Heart right ventricle (tissue), 16 donors: ENCODE results near the gene OLFM3. TPM values are rescaled to one million over a fixed set of nuclear protein-coding genes. Genes with fewer than 3 reads are reported as not detected.

Source experiments
- ATAC-seq, 8 donors: fragments of 200-7000 bp; cut with Tn5 transposase; one replicate each; pipeline ENCODE4 v1.9.1; 2020; ENCODE audit warnings: mild to moderate bottlenecking in 8 of 8, moderate library complexity in 8 of 8, moderate number of reproducible peaks in 1 of 8
- DNase-seq, 2 donors: peaks; one replicate each; pipeline ENCODE4 v3.0.0-alpha.2; 2020
- H3K27ac ChIP-seq, 10 donors: fragments of 200-600 bp; sonication (generic) in 2 of 10; one replicate each; pipeline versions ENCODE4 v1.5.0 to v1.8.0; 2020 to 2022; ENCODE audit warnings: mild to moderate bottlenecking in 3 of 10
- H3K27me3 ChIP-seq, 7 donors: fragments of 200-600 bp; one replicate each; pipeline ENCODE4 v1.8.0; 2021 to 2022; ENCODE audit warnings: mild to moderate bottlenecking in 2 of 7
- H3K36me3 ChIP-seq, 9 donors: fragments of 200-600 bp; sonication (generic) in 1 of 9; one replicate each; pipeline versions ENCODE4 v1.5.0 to v1.8.0; 2020 to 2022; ENCODE audit warnings: mild to moderate bottlenecking in 2 of 9
- H3K4me1 ChIP-seq, 9 donors: fragments of 200-600 bp; sonication (generic) in 1 of 9; one replicate each; pipeline versions ENCODE4 v1.5.0 to v1.8.0; 2020 to 2022; ENCODE audit warnings: mild to moderate bottlenecking in 4 of 9
- H3K4me3 ChIP-seq, 10 donors: fragments of 200-600 bp; sonication (generic) in 2 of 10; one replicate each; pipeline versions ENCODE4 v1.5.0 to v1.8.0; 2020 to 2022; ENCODE audit warnings: mild to moderate bottlenecking in 7 of 10, moderate library complexity in 2 of 10
- H3K9me3 ChIP-seq, 11 donors: fragments of 200-600 bp in 10 of 11; sonication (generic) in 2 of 11; one replicate each; pipeline versions ENCODE4 v1.5.0 to v1.8.0; 2013 to 2022; ENCODE audit warnings: mild to moderate bottlenecking in 2 of 11, control low read depth in 1 of 11, moderate library complexity in 1 of 11
- WGBS, 2 donors: extraction: QIAGEN DNeasy Blood & Tissue Kit; methylation state at CpG; one replicate each; pipeline ENCODE4 v1.1.7; 2013; ENCODE audit warnings: inconsistent platforms in 1 of 2; 5-methylcytosine and 5-hydroxymethylcytosine counted together
- intact Hi-C, 10 donors: fragments of 100-400 bp; cut with DNase I; formaldehyde crosslinking; loops; one replicate each; pipeline versions ENCODE4 v1.11.1 to v1.14.2; 2022
- polyA plus RNA-seq, 2 donors: library from polyadenylated mRNA; stranded (reverse); fragments of 200-250 nt; gene quantifications; one replicate each; pipeline ENCODE4 v1.2.3, GENCODE V29; 2013
- total RNA-seq, 10 donors: library from RNA; stranded (reverse); fragmentation: NEBNext Ultra II Directional in 3 of 10; extraction: Animal tissue kit (Norgen Biotek cat#: 25700) in 3 of 10; gene quantifications; one replicate each; pipeline versions ENCODE4 v1.2.1 to v1.2.4, GENCODE V29; 2021 to 2023
- TF ChIP-seq, protein P1 (sequence below), 9 donors: fragments of 200-600 bp; sonication (generic) in 2 of 9; IDR thresholded peaks; one replicate each; pipeline versions ENCODE4 v1.5.0 to v1.8.0; 2021 to 2022; ENCODE audit warnings: antibody characterized with exemption in 9 of 9, mild to moderate bottlenecking in 5 of 9, moderate library complexity in 1 of 9
- donor health status: Arrhythmogenic right ventricular cardiomyopathy.
- donor health status: ischemic (EF 13 %, LVEDD 7.1; RV severe dilation, severe dysfunction).
- donor health status: healthy with polysubstance abuse.
- donor health status: DM: no; HTN: yes; CAD: no.
- donor health status: DM: no; HTN: no; CAD: no.
- donor health status: ischemic (EF 25% LVEDD 6.9; RV normal size, moderate dysfunction).
- donor health status: ischemic (EF 25% LVEDD 5.7; RV mildly dilated, moderate dysfunction).
- donor health status: healthy.
- donor health status: DM: yes; HTN: yes; CAD: no.
- donor health status: Ischemic cardiomyopathy.
- donor health status: ischemic (EF 35%, LVEDD 5.7; RV mildly dilated, moderate dysfunction).
- donor health status: nonischemic (EF 11% LVEDD 7.7; RV severe dilation, severe dysfunction).
- donor health status: DM: yes; HTN: yes; CAD: no.
- donor health status: PGD.
- donor health status: ischemic (EF 29% LVEDD 5.4; RV normal size, mild dysfunction).
- donor health status: nonischemic (EF 23%, LVEDD 6.1; RV moderate dilation, normal function).

OLFM3 gene
- total and polyA plus RNA-seq, 12 donors, result 0.12 TPM; not detected in 11

DNA sequence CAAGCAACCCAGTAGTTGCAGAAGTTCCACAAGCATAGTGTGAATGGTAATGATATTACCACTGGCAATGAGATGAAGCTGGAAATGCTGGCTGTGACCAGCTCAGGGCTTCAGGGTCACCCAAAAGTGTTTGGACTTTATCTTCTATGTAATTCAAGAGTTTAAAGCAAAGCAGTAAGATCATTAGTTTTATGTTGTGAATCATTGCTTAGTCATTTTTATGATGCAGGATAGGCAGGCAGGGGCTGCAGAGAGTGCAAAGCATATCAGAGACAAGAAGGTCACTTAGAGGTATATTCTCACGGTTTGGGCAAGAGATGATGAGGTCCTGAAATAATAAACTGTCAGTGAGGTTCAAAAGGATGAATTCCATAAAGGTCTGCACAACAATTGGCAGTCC is 147.4 kb downstream of the OLFM3 start:
- intact Hi-C loops, result no loop called here
- H3K27ac ChIP-seq, result no peak overlapping the region

DNA sequence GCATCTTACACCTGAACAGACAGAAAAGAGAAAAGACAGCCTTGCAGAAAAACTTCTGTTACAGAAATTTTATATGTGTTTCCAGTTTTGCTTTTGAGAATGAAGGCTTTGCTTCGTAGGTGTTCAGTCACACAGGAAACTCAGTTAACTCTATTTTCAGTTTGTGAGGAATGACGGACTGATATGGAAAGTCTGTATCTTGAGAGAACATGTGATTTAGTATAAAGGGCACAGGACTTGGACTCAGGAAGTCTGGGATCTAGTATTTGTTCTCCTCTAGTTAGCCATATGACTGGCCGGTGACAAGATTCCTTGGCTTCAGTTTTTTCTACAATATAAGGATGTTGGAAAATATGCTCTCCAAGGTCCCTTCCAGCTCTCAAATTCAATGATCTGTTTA is 149.1 kb downstream of the OLFM3 start:
- intact Hi-C loops, result no loop called here
- no peak overlapping the region for H3K27ac ChIP-seq
- no peaks in the 10 kb centered on the region for H3K9me3 ChIP-seq
- no peaks in the 10 kb centered on the region for H3K4me1 ChIP-seq
- no peak overlapping the region for H3K4me3 ChIP-seq
- no peak for ATAC-seq
- no peak for DNase-seq
- H3K27me3 ChIP-seq, result peaks cover 0 to 27% (median 12%) of the 10 kb centered on the region in 7 donors
- TF ChIP-seq, protein P1, sequence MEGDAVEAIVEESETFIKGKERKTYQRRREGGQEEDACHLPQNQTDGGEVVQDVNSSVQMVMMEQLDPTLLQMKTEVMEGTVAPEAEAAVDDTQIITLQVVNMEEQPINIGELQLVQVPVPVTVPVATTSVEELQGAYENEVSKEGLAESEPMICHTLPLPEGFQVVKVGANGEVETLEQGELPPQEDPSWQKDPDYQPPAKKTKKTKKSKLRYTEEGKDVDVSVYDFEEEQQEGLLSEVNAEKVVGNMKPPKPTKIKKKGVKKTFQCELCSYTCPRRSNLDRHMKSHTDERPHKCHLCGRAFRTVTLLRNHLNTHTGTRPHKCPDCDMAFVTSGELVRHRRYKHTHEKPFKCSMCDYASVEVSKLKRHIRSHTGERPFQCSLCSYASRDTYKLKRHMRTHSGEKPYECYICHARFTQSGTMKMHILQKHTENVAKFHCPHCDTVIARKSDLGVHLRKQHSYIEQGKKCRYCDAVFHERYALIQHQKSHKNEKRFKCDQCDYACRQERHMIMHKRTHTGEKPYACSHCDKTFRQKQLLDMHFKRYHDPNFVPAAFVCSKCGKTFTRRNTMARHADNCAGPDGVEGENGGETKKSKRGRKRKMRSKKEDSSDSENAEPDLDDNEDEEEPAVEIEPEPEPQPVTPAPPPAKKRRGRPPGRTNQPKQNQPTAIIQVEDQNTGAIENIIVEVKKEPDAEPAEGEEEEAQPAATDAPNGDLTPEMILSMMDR (IDR thresholded peaks at IDR 0.05), result no peak
- 18% methylated on average over 3 of the region's 3 CpGs for WGBS, 2 donors
- no peaks in the 10 kb centered on the region for H3K36me3 ChIP-seq

More for the DNA sequence above, 147.4 kb downstream of the OLFM3 start:
- ATAC-seq (no peak), DNase-seq (no peak)
- H3K4me1 ChIP-seq, result no peaks in the 10 kb centered on the region
- peaks cover 0 to 16% (median 10%) of the 10 kb centered on the region in 7 donors for H3K27me3 ChIP-seq
- 20 to 51% methylated on average over 1 of the region's 1 CpG for WGBS, 2 donors
- H3K4me3 ChIP-seq, result no peak overlapping the region
- TF ChIP-seq, protein P1 (IDR thresholded peaks at IDR 0.05), result no peak
- H3K9me3 ChIP-seq, result no peaks in the 10 kb centered on the region
- H3K36me3 ChIP-seq, result no peaks in the 10 kb centered on the region

DNA sequence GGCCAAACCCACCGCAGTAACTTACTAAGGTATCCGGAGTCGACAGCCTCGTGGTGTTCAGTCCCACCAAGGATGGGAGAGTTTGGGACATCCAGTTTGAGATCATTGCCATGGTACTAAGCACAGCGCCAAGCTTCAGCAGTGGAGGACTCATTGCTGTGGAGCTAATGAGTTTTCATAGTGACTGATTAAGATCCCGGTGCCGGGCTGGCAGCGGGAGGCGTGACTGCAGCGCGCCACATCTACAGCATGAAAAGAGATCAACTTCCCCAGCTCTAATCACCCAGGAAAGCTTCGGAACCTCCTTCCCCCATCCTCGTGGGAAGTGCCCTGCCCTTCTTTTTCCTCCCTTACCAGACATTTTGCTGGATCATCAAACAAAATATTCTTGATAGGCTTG is 149.9 kb downstream of the OLFM3 start:
- intact Hi-C loops, result no loop called here
- TF ChIP-seq, protein P1 (IDR thresholded peaks at IDR 0.05), result no peak
- ATAC-seq, result no peak

DNA sequence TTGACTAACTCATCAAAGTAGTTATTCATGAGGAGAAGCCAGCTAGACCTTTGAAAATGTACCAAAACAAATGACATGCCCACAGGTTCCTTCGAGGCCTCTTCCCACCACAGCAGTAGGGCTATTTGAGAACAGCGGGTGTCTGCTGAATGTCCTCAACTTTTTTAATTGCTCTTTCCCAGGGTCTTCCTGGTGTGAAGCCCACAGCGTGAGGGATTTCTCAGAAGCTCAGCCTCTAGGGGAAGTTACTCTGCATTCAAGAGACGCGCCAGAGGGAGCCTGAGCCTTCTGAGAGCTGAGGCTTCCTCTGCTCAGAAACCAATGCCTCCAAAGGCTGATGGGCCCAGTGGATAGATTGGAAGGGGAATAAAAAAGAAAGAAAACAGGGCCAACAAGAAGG is 153.6 kb downstream of the OLFM3 start:
- no peak overlapping the region for H3K4me3 ChIP-seq
- H3K9me3 ChIP-seq, result no peaks in the 10 kb centered on the region
- DNase-seq, result no peak
- no peak overlapping the region for H3K27ac ChIP-seq
- ATAC-seq, result no peak
- no peaks in the 10 kb centered on the region for H3K4me1 ChIP-seq
- WGBS, 2 donors, result 48 to 57% methylated on average over 5 of the region's 5 CpGs
- TF ChIP-seq, protein P1 (IDR thresholded peaks at IDR 0.05), result no peak
- H3K36me3 ChIP-seq, result no peaks in the 10 kb centered on the region
- peaks cover 0 to 34% (median 12%) of the 10 kb centered on the region in 7 donors for H3K27me3 ChIP-seq
- intact Hi-C loops, result no loop called here

More for the DNA sequence above, 149.9 kb downstream of the OLFM3 start:
- H3K36me3 ChIP-seq, result no peaks in the 10 kb centered on the region
- H3K4me1 ChIP-seq, result no peaks in the 10 kb centered on the region
- H3K9me3 ChIP-seq, result no peaks in the 10 kb centered on the region
- DNase-seq, result no peak
- WGBS, 2 donors, result 14 to 22% methylated on average over 13 of the region's 13 CpGs
- peaks cover 0 to 30% (median 12%) of the 10 kb centered on the region in 7 donors for H3K27me3 ChIP-seq
- H3K4me3 ChIP-seq, result peak overlapping the region in 1 of 10 donors; percentile 10
- no peak overlapping the region for H3K27ac ChIP-seq
